Karpas-422 (cell line): ENCODE measurements around the gene RTF2. TPM values are rescaled to one million over a fixed set of nuclear protein-coding genes. Genes with fewer than 3 reads are reported as not detected.
"Not testable (repeated sequence)": the region's sequence is repeated elsewhere in the genome, so short reads cannot be mapped to it uniquely, and the experiment has no call there.

ENCODE experiments used
- DNase-seq: peaks from one replicate; pipeline ENCODE4 v3.0.0-alpha.2; 2015
- H2AFZ ChIP-seq: fragments of 200-600 bp; sonication (generic); 2 replicates; pipeline ENCODE4 v1.6.1; 2014; ENCODE audit warnings: antibody characterized with exemption, low read length, mixed read lengths
- H3K27ac ChIP-seq: fragments of 200-600 bp; sonication (generic); 2 replicates; pipeline ENCODE4 v1.5.1; 2014; ENCODE audit warnings: mild to moderate bottlenecking, low read length, moderate library complexity
- H3K27me3 ChIP-seq: fragments of 200-600 bp; sonication (generic); 2 replicates; pipeline ENCODE4 v1.6.1; 2014; ENCODE audit warnings: low read length, mixed read lengths
- H3K36me3 ChIP-seq: fragments of 200-600 bp; sonication (generic); 2 replicates; pipeline ENCODE4 v1.6.1; 2014; ENCODE audit warnings: low read length, mixed read lengths; ENCODE audit not compliant: insufficient read depth
- H3K4me1 ChIP-seq: fragments of 200-600 bp; sonication (generic); 2 replicates; pipeline ENCODE4 v1.6.1; 2014; ENCODE audit warnings: mild to moderate bottlenecking, low read length, mixed read lengths
- H3K4me2 ChIP-seq: fragments of 200-600 bp; sonication (generic); 2 replicates; pipeline ENCODE4 v1.6.1; 2014; ENCODE audit warnings: low read length, low read depth, mild to moderate bottlenecking; ENCODE audit not compliant: poor library complexity, severe bottlenecking
- H3K4me3 ChIP-seq: fragments of 200-600 bp; sonication (generic); 2 replicates; pipeline ENCODE4 v1.5.1; 2014; ENCODE audit warnings: mild to moderate bottlenecking, antibody characterized with exemption, low read length, mixed read lengths
- H3K79me2 ChIP-seq: fragments of 200-600 bp; sonication (generic); 2 replicates; pipeline ENCODE4 v1.6.1; 2014; ENCODE audit warnings: mild to moderate bottlenecking, low read length, mixed read lengths
- H3K9ac ChIP-seq: fragments of 200-600 bp; sonication (generic); 2 replicates; pipeline ENCODE4 v1.6.0; 2014; ENCODE audit warnings: low read length
- H3K9me2 ChIP-seq: fragments of 200-600 bp; sonication (generic), shearing (Covaris generic); replicated peaks from 2 replicates; pipeline ENCODE4 v1.6.0; 2014; ENCODE audit warnings: mild to moderate bottlenecking, low read length, moderate library complexity; ENCODE audit not compliant: insufficient read depth
- H3K9me3 ChIP-seq: fragments of 300-700, 200-600 bp; sonication (generic); 2 replicates; pipeline ENCODE4 v1.6.1; 2014; ENCODE audit warnings: low read length, mixed read lengths
- H4K20me1 ChIP-seq: fragments of 200-600 bp; sonication (generic); 2 replicates; pipeline ENCODE4 v1.6.1; 2014; ENCODE audit warnings: mild to moderate bottlenecking, antibody characterized with exemption, low read length, low read depth; ENCODE audit not compliant: insufficient read depth
- total RNA-seq: library from RNA; depleted of rRNA; stranded (reverse); fragments of >200 nt; shearing (Covaris generic); gene quantifications from 2 replicates; pipeline ENCODE4 v1.2.3, GENCODE V29; 2014; ENCODE audit warnings: low replicate concordance

The RTF2 gene
- total RNA-seq, 1 experiment from 2014 or later = 46.0 TPM

DNA sequence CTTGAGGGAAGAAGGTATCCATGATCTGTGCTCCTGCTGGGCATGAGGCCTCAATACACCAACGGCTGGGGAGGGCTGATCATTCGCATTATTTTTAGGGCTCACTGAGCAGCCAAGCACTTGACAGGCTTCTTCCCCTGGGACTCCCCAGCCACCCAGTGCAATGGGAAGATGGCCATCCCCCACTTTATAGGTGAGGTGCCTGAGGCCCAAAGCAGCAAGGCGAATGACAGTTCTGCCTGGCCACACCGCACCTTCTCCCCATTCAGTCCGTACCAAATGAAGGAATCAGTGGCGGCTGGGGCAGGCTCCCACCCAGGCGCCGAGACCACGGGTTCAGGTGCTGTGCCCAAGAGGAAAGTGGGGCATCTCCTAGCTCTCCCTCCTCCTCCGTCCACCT lies 51.8 kb downstream of the RTF2 start:
- Histone ChIP-seq H2AFZ (no peak overlapping the region), H3K27ac (no peak overlapping the region), H3K4me1 (no peaks in the 10 kb centered on the region), H3K4me3 (no peak overlapping the region), H4K20me1 (no peaks in the 10 kb centered on the region), H3K79me2 (no peaks in the 10 kb centered on the region), H3K27me3 (no peaks in the 10 kb centered on the region), H3K9me3 (no peaks in the 10 kb centered on the region; the same call in 1 of the 2 replicates), H3K9me2 (no peaks in the 10 kb centered on the region), H3K4me2 (no peak overlapping the region), H3K9ac (no peak overlapping the region), H3K36me3 (peaks cover 44% of the 10 kb centered on the region)
- DNase-seq = no peak

DNA sequence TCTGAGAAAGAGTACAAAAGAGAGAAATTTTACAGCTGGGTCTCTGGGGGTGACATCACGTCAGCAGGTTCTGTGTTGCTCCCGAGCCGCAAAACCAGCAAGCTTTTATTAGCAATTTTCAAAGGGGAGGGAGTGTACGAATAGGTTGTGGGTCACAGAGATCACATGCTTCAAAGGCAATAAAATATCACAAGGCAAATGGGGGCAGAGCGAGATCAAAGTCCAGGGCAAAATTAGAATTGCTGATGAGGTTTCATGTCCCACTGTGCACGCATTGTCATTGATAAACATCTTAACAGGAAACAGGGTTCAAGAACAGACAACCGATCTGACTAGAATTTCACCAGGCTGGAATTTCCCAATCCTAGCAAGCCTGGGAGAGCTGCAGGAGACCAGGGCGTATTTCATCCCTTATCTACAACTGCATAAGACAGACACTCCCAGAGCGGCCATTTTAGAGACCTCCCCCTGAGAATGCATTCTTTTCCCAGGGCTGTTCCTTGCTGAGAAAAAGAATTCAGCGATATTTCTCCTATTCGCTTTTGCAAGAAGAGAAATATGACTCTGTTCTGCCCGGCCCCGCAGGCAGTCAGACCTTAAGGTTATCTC lies 52.4 kb downstream of the RTF2 start:
- not testable (repeated sequence) for H3K4me3 ChIP-seq, H3K4me2 ChIP-seq, H4K20me1 ChIP-seq, H3K27me3 ChIP-seq, H2AFZ ChIP-seq, H3K9me2 ChIP-seq, H3K79me2 ChIP-seq, H3K9ac ChIP-seq, H3K9me3 ChIP-seq, H3K4me1 ChIP-seq, H3K27ac ChIP-seq, DNase-seq
- H3K36me3 ChIP-seq = peaks cover 44% of the 10 kb centered on the region

DNA sequence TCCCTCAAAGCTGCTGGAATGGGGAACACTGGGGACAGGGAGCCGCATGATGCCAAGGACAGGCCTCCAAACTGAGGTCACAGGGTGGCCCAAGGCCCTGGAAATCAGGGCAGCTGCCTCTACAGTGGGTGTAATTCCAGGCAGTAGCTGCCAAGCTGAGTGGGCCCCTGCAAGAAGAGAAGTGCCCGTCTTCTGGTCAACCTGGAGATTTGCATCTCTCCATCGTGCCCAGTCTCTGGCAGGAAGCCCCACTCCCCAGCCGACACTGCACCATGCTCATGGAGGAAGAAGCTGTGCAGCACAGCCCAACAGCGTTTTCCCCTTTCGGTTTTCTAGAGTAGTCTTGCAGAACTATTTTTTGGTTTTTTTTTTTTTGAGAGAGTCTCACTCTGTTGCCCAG lies 53.9 kb downstream of the RTF2 start:
- Histone ChIP-seq H3K9me2 (no peaks in the 10 kb centered on the region), H3K4me2 (no peak overlapping the region), H3K4me3 (no peak overlapping the region), H3K9ac (no peak overlapping the region), H3K79me2 (no peaks in the 10 kb centered on the region), H3K27me3 (no peaks in the 10 kb centered on the region), H3K27ac (no peak overlapping the region), H3K36me3 (peaks cover 31% of the 10 kb centered on the region), H2AFZ (no peak overlapping the region), H3K4me1 (no peaks in the 10 kb centered on the region), H3K9me3 (no peaks in the 10 kb centered on the region; the same call in 1 of the 2 replicates), H4K20me1 (no peaks in the 10 kb centered on the region)
- no peak for DNase-seq

DNA sequence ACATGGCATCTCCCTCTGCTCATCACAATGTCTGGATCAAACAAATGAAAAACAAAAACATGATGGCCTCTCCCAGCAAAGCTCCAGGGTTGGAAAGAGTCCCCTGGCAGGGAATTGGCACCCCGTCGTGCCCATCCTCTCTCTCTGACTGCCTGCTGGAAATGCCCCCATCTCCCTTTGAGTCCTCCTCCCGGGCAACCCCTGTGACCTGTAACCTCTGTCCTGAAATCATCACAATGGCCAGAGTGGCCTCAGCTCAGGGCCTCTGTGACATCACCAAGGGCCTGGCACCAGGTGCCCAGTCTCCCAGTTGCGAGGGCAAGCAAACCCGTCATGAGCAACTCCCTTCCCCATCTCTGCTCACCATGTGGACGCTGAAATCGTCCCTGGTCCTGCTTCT lies 56.0 kb downstream of the RTF2 start, which contains the start of gene FAM209A:
Gene FAM209A (plus strand): TSS at position 301 of the 400 bp plus-strand sequence. CDS start 65 bp downstream, at position 366.
- not testable (repeated sequence) for H3K27ac ChIP-seq, H3K4me3 ChIP-seq, H3K9me3 ChIP-seq, H3K79me2 ChIP-seq, H2AFZ ChIP-seq, H3K9ac ChIP-seq, H3K27me3 ChIP-seq, H3K9me2 ChIP-seq, H3K4me1 ChIP-seq, H3K4me2 ChIP-seq, H4K20me1 ChIP-seq, DNase-seq
- peaks cover 11% of the 10 kb centered on the region; the same call in 1 of the 2 replicates for H3K36me3 ChIP-seq

DNA sequence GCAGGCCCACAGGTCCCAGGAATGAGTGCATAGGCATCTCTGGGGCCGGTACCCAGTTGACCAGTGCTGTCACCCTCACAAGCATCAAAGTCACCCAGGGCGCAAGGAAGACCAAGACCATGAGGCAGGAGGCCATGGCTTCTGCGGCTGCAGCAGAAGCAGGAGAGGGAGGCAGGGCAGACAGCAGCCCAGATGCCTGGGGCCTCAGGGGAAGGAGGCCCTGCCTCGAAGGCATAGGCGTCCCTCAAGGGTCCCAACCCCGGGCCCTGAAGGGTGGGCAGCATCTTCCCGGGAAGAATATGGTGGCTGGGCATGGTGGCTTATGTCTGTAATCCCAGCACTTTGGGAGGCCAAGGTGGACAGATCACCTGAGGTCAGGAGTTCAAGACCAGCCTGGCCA lies 59.1 kb downstream of the RTF2 start:
- Histone ChIP-seq H3K4me1 (no peaks in the 10 kb centered on the region), H3K79me2 (no peaks in the 10 kb centered on the region), H3K9me3 (no peaks in the 10 kb centered on the region), H3K4me3 (no peak overlapping the region), H3K4me2 (no peak overlapping the region), H4K20me1 (no peaks in the 10 kb centered on the region), H3K27ac (no peak overlapping the region), H2AFZ (no peak overlapping the region), H3K9ac (no peak overlapping the region), H3K9me2 (no peaks in the 10 kb centered on the region), H3K36me3 (no peaks in the 10 kb centered on the region), H3K27me3 (no peaks in the 10 kb centered on the region)
- no peak for DNase-seq

DNA sequence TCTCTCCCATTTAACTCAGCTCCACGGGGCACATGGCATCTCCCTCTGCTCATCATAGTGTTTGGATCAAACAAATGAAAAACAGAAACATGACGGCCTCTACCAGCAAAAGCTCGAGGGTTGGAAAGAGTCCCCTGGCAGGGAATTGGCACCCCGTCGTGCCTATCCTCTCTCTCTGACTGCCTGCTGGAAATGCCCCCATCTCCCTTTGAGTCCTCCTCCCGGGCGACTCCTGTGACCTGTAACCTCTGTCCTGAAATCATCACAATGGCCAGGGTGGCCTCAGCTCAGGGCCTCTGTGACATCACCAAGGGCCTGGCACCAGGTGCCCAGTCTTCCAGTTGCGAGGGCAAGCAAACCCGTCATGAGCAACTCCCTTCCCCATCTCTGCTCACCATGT lies 64.5 kb downstream of the RTF2 start, which contains the start of gene FAM209B:
Gene FAM209B (plus strand): TSS at position 301 of the 400 bp plus-strand sequence. CDS start 96 bp downstream, at position 397.
- H3K27me3 ChIP-seq, H3K9me2 ChIP-seq, H3K9ac ChIP-seq, H3K36me3 ChIP-seq, H3K27ac ChIP-seq, DNase-seq, H3K4me2 ChIP-seq, H3K9me3 ChIP-seq, H3K79me2 ChIP-seq, H4K20me1 ChIP-seq, H3K4me1 ChIP-seq, H3K4me3 ChIP-seq, H2AFZ ChIP-seq: not testable (repeated sequence)

DNA sequence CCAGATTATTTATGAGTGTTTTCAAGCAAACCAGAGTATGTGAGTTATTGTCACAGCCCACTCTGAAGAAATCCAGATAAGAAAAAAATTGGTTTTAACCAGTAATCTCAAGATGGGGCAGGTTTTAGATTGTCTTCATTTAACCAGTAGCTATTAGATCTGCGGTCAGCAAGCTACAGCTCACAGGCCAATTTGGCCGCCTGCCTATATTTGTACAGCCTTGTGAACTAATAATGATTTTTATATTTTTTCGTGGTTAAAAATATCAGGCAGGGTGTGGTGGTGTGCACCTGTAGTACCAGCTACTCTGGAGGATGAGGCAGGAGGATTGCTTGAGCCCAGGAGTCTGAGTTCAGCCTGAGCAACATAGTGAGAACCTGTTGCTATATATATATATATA lies 69.6 kb downstream of the RTF2 start:
- no peak overlapping the region for H3K27ac ChIP-seq
- no peaks in the 10 kb centered on the region for H4K20me1 ChIP-seq
- H2AFZ ChIP-seq = no peak overlapping the region
- H3K79me2 ChIP-seq = no peaks in the 10 kb centered on the region
- DNase-seq = no peak
- no peaks in the 10 kb centered on the region for H3K36me3 ChIP-seq
- no peaks in the 10 kb centered on the region for H3K27me3 ChIP-seq
- no peak overlapping the region for H3K4me3 ChIP-seq
- no peaks in the 10 kb centered on the region for H3K9me2 ChIP-seq
- no peak overlapping the region for H3K9ac ChIP-seq
- no peaks in the 10 kb centered on the region for H3K4me1 ChIP-seq
- H3K4me2 ChIP-seq = no peak overlapping the region
- H3K9me3 ChIP-seq = no peaks in the 10 kb centered on the region

DNA sequence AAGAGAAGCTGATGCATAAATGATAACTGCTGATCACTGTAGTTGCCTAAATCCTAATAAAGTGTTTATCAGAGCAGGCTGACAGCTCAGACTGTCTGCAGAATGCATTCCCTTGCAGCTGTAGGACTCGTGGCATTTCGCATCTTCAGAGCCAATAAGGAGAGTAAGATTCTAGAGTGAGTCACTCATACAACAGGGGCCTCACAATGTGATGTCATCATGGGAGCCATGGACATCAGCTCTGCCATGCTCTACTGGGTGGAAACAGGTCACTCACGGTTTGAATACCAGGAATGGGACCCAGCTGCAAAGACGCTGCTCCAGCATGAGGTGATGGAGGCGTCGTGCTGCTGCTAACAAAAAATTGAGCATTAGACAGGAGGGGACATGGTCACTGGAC lies 72.0 kb downstream of the RTF2 start:
- DNase-seq = no peak
- no peaks in the 10 kb centered on the region for H3K4me1 ChIP-seq
- no peak overlapping the region for H3K27ac ChIP-seq
- H3K9me3 ChIP-seq = no peaks in the 10 kb centered on the region
- H2AFZ ChIP-seq = no peak overlapping the region
- no peaks in the 10 kb centered on the region for H3K36me3 ChIP-seq
- H3K9me2 ChIP-seq = no peaks in the 10 kb centered on the region
- no peaks in the 10 kb centered on the region for H4K20me1 ChIP-seq
- H3K4me2 ChIP-seq = no peak overlapping the region
- no peak overlapping the region for H3K4me3 ChIP-seq
- no peak overlapping the region for H3K9ac ChIP-seq
- no peaks in the 10 kb centered on the region for H3K27me3 ChIP-seq
- H3K79me2 ChIP-seq = no peaks in the 10 kb centered on the region
